DMS153 treated with DMSO at 0.1 percent for 48 hours (cell line): ENCODE results near the gene IGFBP7.

Experiments
- DNase-seq: peaks from one replicate; lab custom pipeline; 2025; ENCODE audit not compliant: unreplicated experiment; lab: John Stamatoyannopoulos, UW

IGFBP7 gene

GRCh38 chr4:57044279-57044678, 65.9 kb downstream of the IGFBP7 start:
- DNase-seq = no peak

- no peak for DNase-seq
Observed at GRCh38 chr4:57043347-57044251, 66.6 kb downstream of the IGFBP7 start.

GRCh38 chr4:57042711-57043169, 67.4 kb downstream of the IGFBP7 start:
- DNase-seq = no peak

GRCh38 chr4:57041020-57041419, 69.2 kb downstream of the IGFBP7 start:
- no peak for DNase-seq

GRCh38 chr4:57040510-57040909, 69.7 kb downstream of the IGFBP7 start:
- DNase-seq = no peak

GRCh38 chr4:57039345-57039744, 70.8 kb downstream of the IGFBP7 start:
- DNase-seq = no peak

- no peak for DNase-seq
Observed at GRCh38 chr4:57037982-57038604, 72.1 kb downstream of the IGFBP7 start.

GRCh38 chr4:57034520-57034919, 75.7 kb downstream of the IGFBP7 start:
- no peak for DNase-seq

GRCh38 chr4:57023104-57023503, 87.1 kb downstream of the IGFBP7 start:
- no peak for DNase-seq

- DNase-seq = no peak
Observed at GRCh38 chr4:57020467-57021101, 89.6 kb downstream of the IGFBP7 start.

- no peak for DNase-seq
Observed at GRCh38 chr4:57018980-57019379, 91.2 kb downstream of the IGFBP7 start.

GRCh38 chr4:57013543-57014120, 96.6 kb downstream of the IGFBP7 start:
- no peak for DNase-seq

GRCh38 chr4:56999751-57000150, 110.4 kb downstream of the IGFBP7 start:
- DNase-seq = no peak

GRCh38 chr4:56995525-56995924, 114.7 kb downstream of the IGFBP7 start:
- no peak for DNase-seq

- no peak for DNase-seq
Observed at GRCh38 chr4:56990109-56990905, 119.9 kb downstream of the IGFBP7 start.

GRCh38 chr4:56986952-56987351, 123.2 kb downstream of the IGFBP7 start:
- no peak for DNase-seq

GRCh38 chr4:56986192-56986591, 124.0 kb downstream of the IGFBP7 start:
- no peak for DNase-seq

- DNase-seq = no peak
Observed at GRCh38 chr4:56981795-56982201, 128.4 kb downstream of the IGFBP7 start.
